Mammary epithelial cell (primary cell): ENCODE results near the gene C17orf58.

Experiments used
- CTCF ChIP-seq, 2 donors: IDR thresholded peaks in 1 of 2; conservative IDR thresholded peaks in 1 of 2; 2 replicates each; pipeline ENCODE4 v1.5.1; 2011 to 2012; ENCODE audit warnings: inconsistent platforms in 2 of 2, low read length in 2 of 2, mild to moderate bottlenecking in 2 of 2, control low read depth in 1 of 2, low read depth in 1 of 2; ENCODE audit not compliant: insufficient read depth in 1 of 2; ENCODE audit errors: extremely low read depth in 1 of 2
- EZH2 ChIP-seq: IDR thresholded peaks from 2 replicates; pipeline ENCODE4 v1.6.1; 2012; ENCODE audit warnings: low read length, inconsistent platforms, borderline replicate concordance

GRCh38 chr17:67993153-67993997 lies 2.9 kb downstream of the C17orf58 start:
- TF ChIP-seq CTCF (conservative IDR thresholded peaks at IDR 0.05 in 1 of 2, IDR thresholded peaks at IDR 0.05 in 1 of 2; ENCODE audit: extremely low read depth in 1 of 2, insufficient read depth in 1 of 2, low read depth in 1 of 2, low read length in 2 of 2) (no peak), EZH2 (no peak)
